HG02973 (cell line): ENCODE results near the gene SEMA3F.

Source experiments
- ATAC-seq: cut with Tn5 transposase; IDR thresholded peaks from one replicate; pipeline ENCODE4 v1.9.1; 2021; ENCODE audit warnings: moderate library complexity; ENCODE audit not compliant: unreplicated experiment

The SEMA3F gene

DNA sequence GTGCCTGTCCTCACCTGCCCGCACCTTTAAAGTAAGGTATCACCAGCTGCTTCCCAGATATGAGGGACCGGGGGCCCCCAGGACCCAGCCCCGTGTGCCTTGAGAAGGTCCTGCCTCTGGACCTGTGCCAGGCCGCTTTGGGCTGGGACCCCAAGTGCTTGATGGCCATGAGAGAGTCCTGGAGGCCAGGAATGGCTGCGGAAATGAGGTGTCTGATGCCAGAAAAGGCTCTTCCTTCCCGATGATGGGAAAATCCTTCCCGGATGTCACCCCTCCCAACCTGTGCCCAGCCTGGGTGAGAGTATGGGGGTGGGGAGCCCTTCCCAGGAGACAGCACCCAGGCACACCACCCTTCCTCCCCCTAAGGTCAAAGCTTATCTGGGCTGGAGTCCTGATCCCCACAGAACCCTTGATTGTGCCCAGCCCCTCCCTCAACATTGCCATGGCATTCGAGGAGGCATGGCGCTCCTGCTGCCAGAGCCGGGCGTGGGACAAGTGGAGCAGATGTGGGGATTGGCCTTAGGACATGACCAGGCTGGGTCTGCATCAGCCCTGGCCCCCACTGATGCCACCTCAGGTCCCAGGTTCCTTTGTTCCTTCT is 14.2 kb downstream of the SEMA3F start:
- no peak for ATAC-seq

- no peak for ATAC-seq
Measured at GRCh38 chr3:50169858-50170257, 14.7 kb downstream of the SEMA3F start.

GRCh38 chr3:50170689-50171088 is 15.6 kb downstream of the SEMA3F start:
- ATAC-seq: no peak

DNA sequence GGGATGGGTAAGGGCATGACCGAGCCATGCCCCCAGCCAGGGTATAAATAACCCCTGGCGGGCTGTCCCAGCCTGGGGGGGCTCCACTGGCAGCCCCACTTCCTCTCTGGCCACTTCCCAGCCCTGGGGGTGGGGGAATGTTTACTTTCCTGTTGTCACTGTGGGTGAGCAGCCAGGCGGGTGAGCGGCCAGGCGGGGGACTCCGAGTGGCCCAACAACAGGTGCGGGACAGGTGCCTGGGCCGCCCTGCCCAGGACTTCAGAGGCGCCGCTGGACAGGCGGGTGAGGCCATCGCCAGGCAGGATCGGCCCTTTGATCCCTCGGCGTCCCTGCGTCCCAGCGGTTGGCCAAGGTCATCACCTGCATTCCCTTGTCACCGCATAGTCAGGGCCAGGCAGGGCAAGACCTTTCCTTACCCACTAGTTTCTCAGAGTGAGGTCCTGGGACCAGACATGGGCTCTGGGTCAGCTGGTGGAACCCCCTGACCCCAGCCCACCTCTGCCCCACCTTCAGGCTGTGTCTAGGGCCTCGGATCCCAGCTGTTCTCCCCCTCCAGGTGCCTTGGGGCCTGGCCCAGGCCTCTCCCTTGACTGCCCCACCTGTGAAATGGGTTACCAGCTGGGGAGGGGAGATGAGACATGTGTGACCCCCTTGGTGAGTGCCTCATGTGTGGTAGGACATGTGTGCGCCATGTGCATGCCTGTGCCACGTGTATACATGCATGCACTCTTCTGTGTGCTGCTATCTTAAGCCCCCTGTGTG is 16.6 kb downstream of the SEMA3F start:
- no peak for ATAC-seq

DNA sequence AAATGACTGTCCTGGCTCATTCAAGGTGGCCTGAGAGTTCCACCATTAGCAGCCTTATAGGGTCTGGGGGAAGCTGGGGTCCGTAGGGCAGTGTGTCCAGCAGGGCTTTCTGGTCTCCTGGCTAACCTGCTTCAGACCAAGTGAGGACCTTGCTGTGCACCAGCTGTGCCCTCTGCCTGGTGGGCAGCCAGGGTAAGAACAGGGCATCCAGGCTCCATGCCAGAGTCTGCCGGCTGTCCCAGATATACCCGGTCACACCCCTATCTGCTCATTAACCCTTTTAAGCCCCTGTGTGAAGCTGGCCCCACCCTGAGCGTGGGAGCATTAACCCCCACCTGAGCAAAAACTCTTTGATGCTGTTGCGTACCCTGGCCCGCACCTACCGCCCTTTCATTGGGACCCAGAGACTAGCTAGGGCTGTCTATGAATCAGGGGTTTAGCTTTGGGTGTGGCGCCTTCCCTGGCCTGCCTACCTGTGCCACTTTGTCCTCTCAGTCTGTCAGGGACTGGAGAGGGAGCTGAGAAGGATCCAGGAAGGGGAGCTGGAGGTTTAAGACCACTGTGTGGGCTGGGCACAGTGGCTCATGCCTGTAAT is 17.6 kb downstream of the SEMA3F start:
- ATAC-seq: no peak

DNA sequence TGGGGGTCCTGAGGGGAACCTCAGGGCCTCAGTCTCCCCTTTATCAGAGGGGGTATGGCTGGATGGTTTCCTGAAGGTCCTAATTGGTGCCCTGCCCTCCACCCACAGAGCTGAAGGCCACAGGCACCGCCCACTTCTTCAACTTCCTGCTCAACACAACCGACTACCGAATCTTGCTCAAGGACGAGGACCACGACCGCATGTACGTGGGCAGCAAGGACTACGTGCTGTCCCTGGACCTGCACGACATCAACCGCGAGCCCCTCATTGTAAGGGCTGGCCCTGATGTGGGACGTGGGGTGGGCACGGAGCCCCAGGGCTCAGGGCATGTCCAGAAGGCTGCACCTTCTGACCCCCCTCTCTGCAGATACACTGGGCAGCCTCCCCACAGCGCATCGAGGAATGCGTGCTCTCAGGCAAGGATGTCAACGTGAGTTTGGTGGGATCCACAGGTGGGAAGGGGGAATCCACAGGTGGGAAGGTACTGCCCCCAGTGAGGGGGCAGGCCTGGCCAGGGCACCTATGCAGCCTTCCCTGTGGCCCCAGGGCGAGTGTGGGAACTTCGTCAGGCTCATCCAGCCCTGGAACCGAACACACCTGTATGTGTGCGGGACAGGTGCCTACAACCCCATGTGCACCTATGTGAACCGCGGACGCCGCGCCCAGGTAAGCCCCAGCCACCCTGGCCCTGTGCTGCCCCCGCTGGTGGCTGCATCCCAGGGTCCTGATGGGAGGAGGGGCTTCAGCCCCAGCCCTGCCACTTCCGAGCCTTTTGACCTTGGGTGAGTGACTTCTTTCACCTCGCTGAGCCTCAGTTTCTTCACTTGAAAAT is 18.8 kb downstream of the SEMA3F start:
- ATAC-seq: no peak

DNA sequence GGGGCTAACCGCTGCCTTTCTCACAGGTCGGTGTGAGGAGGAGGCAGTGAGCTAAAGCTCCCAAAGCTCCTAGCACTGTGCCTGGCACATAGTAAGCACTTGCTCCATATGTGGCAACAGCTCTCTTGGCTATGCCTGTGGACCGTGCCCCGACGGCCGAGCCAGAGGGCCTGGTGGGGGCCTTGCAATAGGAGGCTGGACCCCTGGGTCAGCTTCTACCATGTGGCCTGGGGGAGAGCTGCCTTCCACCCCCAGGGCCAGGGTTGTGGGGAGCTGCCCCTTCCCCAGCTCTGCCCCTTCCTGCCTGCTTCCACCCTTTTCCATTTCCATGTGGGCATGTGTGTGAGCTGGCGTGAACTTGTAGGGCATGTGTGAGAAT is 19.4 kb downstream of the SEMA3F start:
- ATAC-seq: no peak

DNA sequence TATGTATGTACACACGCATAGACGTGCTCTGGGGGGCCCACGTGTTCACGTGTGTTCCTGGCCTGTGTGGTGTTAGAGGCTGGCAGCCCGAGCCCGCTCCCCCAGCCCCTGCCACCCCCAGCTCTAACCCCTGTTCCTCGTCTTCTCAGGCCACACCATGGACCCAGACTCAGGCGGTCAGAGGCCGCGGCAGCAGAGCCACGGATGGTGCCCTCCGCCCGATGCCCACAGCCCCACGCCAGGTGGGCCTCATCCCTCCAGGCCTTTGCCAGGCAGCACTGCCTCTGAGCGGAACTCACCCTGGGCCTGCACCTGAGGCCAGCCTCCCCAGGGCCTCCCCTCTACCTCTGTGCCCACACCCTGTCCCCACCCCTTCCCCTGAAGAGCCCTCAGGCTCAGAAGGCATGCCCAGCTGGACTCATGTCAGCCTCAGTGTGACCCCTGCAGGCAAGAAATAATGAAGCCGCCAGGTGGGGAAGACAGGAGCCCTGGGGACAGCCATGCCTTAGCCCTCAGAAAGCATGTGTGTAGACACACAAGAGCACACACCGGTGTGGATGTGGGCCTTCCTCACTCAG is 19.9 kb downstream of the SEMA3F start:
- no peak for ATAC-seq

GRCh38 chr3:50177346-50177745 is 22.2 kb downstream of the SEMA3F start:
- no peak for ATAC-seq

DNA sequence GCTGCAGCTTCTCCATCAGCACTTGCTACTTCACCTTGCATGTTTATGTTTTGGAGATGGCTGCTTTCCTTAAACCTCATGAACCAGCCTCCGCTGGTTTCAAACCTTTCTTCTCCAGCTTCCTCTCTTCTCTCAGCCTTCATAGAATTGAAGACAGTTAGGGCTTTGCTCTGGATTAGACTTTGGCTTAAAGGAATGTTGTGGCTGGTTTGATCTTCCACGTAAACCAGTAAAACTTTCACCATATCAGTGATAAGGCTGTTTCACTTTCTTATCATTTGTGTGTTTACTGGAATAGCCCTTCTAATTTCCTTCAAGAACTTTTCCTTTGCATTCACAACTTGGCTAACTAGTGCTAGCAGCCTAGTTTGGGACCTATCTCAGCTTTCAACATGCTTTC is 24.6 kb downstream of the SEMA3F start:
- ATAC-seq: no peak

DNA sequence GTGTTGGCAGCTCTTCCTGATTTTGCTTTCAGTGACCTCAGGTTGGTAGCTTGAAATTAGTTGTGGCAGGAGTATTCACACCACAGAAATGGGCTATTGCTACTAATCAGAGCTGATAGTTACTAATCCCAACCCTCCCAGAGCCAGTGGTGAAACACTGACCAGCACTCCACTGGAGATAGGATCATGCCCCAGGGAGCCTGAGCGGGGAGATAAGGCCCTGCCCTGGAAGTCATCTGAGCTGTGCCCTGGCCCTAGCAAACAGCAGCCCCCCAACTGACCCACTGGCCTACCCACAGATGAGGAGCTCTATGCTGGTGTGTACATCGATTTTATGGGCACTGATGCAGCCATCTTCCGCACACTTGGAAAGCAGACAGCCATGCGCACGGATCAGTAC is 26.9 kb downstream of the SEMA3F start:
- ATAC-seq: no peak

DNA sequence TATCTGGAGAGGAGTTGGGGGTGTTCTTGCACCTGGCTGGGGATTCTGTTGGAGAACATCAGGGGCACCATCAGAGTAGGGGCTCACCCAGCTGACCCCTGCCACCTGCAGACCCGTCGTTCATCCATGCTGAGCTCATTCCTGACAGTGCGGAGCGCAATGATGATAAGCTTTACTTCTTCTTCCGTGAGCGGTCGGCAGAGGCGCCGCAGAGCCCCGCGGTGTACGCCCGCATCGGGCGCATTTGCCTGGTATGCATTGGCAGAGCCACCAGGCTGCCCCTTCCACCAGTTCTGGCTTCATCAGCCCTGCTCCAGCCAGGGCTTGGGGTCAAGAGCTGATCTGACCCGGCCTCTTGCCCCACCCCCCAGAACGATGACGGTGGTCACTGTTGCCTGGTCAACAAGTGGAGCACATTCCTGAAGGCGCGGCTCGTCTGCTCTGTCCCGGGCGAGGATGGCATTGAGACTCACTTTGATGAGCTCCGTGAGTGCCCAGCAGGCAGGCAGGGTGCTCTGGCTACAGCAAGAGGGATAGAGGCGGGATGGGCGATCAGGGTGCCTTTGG is 27.5 kb downstream of the SEMA3F start:
- ATAC-seq: no peak

DNA sequence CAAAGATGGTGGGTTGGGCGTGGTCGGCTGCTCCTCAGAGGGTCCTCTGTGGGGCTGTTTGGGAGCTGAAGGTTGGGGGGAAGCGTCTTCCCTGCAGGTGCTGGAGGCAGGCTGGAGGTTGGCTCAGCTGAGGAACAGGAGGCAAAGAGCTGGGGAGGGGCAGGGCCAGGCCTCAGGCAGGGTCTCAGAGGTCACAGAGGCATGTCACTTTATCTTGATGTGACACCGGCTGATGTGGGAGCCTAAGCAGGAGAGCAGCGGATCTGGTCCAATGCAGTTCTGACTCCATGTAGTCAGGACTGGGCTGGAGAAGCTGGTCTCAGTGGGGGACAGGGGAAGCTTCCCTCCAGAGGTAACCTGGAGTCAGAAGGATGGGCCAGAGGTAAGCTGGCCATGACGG is 28.6 kb downstream of the SEMA3F start:
- ATAC-seq: no peak

DNA sequence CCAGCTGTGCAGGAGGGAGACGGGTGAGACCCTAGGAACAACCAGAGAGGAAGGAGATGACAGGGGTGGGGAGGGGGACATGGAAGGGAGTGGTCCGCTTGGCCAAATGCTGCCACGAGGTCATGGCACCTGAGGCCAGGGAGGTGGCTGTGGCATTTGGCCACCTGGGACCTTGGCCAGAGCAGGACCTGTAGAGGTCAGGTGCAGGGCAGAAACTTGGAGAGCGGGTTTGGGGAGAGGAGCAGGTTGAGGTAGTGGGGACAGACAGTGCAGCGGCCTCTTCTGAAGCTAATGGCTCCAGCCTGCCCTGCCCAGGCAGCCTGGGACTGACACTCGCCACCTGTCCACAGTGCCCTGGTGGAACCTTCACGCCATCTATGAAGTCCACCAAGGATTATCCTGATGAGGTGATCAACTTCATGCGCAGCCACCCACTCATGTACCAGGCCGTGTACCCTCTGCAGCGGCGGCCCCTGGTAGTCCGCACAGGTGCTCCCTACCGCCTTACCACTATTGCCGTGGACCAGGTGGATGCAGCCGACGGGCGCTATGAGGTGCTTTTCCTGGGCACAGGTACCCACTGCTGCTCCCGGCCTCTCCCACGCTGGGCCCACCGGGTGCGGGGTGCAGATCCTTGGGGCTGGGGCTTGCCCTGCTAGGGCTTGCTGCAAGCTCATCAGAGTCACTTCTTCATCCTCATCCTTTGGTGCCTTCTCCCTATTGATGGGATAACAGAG is 29.3 kb downstream of the SEMA3F start:
- no peak for ATAC-seq

DNA sequence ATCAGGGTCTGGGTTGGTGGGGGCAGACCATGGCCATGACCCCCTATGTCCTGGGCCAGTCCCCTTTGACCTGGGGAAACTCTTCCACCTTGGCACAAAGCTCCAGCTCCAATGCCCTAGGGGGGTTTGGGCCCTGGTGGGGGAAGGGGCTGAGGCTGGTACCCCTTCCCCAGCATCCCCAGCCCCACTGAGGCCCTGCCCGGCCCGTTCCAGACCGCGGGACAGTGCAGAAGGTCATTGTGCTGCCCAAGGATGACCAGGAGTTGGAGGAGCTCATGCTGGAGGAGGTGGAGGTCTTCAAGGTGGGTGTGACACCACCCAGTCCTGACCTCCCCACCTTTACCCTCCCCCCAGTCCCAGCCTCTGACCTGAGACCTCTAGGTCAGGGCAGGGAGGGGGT is 30.1 kb downstream of the SEMA3F start:
- ATAC-seq: no peak

DNA sequence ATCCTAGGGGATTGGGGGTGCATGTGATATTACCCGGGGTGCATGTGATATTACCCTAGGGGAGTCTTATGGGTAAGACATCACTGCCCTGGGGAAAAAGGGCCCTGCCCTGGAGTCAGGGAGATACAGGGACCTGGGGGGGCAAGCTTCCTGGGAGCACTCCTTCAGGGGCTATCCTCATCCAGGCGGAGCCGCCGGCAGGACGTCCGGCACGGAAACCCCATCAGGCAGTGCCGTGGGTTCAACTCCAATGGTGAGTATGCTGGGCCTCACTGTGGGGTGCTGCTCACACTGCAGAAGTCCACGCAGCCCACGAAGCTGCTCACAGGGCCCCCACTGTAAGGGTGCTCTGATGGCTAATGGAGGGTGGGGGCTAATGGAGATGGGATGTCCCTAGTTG is 31.0 kb downstream of the SEMA3F start:
- ATAC-seq: no peak

- ATAC-seq: no peak
Measured at GRCh38 chr3:50187750-50188149, 32.6 kb downstream of the SEMA3F start.

- ATAC-seq: no peak
Measured at GRCh38 chr3:50189274-50189673, 34.1 kb downstream of the SEMA3F start.

- ATAC-seq: no peak
Measured at GRCh38 chr3:50189989-50190388, 34.9 kb downstream of the SEMA3F start.

- ATAC-seq: no peak
Measured at GRCh38 chr3:50190936-50191660, 36.0 kb downstream of the SEMA3F start, which contains the start of gene GNAT1. TSS of gene GNAT1 (plus strand) at chr3:50191610. CDS start at chr3:50191726, 116 bp downstream.
